ENCODE data around the gene FAM240A.

FAM240A gene

GRCh38 chr3:46628901-46629369 lies 16.6 kb downstream of the FAM240A start:
- no peak for ATAC-seq

- ATAC-seq = peak; percentile 96 to 97
Observed at GRCh38 chr3:46629551-46630517, 17.5 kb downstream of the FAM240A start.

- no peak for ATAC-seq
Observed at GRCh38 chr3:46632792-46633191, 20.5 kb downstream of the FAM240A start.

- ATAC-seq = no peak
Observed at GRCh38 chr3:46634856-46635255, 22.5 kb downstream of the FAM240A start.

GRCh38 chr3:46639221-46639620 lies 26.9 kb downstream of the FAM240A start:
- no peak for ATAC-seq

GRCh38 chr3:46640927-46641326 lies 28.6 kb downstream of the FAM240A start:
- ATAC-seq = no peak

GRCh38 chr3:46642971-46643370 lies 30.6 kb downstream of the FAM240A start:
- no peak for ATAC-seq

- ATAC-seq = no peak
Observed at GRCh38 chr3:46643701-46644100, 31.4 kb downstream of the FAM240A start.

GRCh38 chr3:46646700-46647099 lies 34.4 kb downstream of the FAM240A start:
- no peak for ATAC-seq

GRCh38 chr3:46648096-46648495 lies 35.8 kb downstream of the FAM240A start:
- ATAC-seq = no peak

GRCh38 chr3:46649436-46649835 lies 37.1 kb downstream of the FAM240A start:
- ATAC-seq = no peak

- ATAC-seq = no peak
Observed at GRCh38 chr3:46651084-46651483, 38.8 kb downstream of the FAM240A start.

GRCh38 chr3:46655271-46655670 lies 42.9 kb downstream of the FAM240A start:
- ATAC-seq = no peak

GRCh38 chr3:46656778-46657556 lies 44.6 kb downstream of the FAM240A start:
- ATAC-seq = no peak

- ATAC-seq = no peak
Observed at GRCh38 chr3:46659285-46659684, 47.0 kb downstream of the FAM240A start.

- no peak for ATAC-seq
Observed at GRCh38 chr3:46660003-46660402, 47.7 kb downstream of the FAM240A start.

GRCh38 chr3:46660543-46661523 lies 48.5 kb downstream of the FAM240A start:
- no peak for ATAC-seq

GRCh38 chr3:46661776-46662766 lies 49.7 kb downstream of the FAM240A start:
- ATAC-seq = no peak

- no peak for ATAC-seq
Observed at GRCh38 chr3:46662771-46663551, 50.6 kb downstream of the FAM240A start.

- no peak for ATAC-seq
Observed at GRCh38 chr3:46663591-46664135, 51.3 kb downstream of the FAM240A start.
